Measurements from ENCODE around the gene MAST2.

The MAST2 gene

GRCh38 chr1:46001081-46001785 lies 197.8 kb downstream of the MAST2 start:
- H3K4me3 ChIP-seq (ENCODE audit: insufficient read length, low read depth): no peak overlapping the region
- no peaks in the 10 kb centered on the region for H3K9me3 ChIP-seq (ENCODE audit: insufficient read depth, low read length)
- H3K9ac ChIP-seq (ENCODE audit: insufficient read length, low read depth): no peak overlapping the region
- DNase-seq (ENCODE audit: low read depth, low spot score): no peak
- H3K4me1 ChIP-seq (ENCODE audit: insufficient read depth, insufficient read length): no peaks in the 10 kb centered on the region
- H3K36me3 ChIP-seq (ENCODE audit: insufficient read depth, insufficient read length, low read length): peaks cover 62% of the 10 kb centered on the region
- H3K27me3 ChIP-seq (ENCODE audit: insufficient read depth, insufficient read length): no peaks in the 10 kb centered on the region
- TF ChIP-seq ZNF274 (IDR thresholded peaks at IDR 0.05; ENCODE audit: low read depth, low read length) (no peak), SUZ12 (IDR thresholded peaks at IDR 0.05; ENCODE audit: extremely low read depth, insufficient read depth, insufficient read length) (no peak), YY1 (IDR thresholded peaks at IDR 0.05; ENCODE audit: insufficient read depth, insufficient read length) (no peak)

DNA sequence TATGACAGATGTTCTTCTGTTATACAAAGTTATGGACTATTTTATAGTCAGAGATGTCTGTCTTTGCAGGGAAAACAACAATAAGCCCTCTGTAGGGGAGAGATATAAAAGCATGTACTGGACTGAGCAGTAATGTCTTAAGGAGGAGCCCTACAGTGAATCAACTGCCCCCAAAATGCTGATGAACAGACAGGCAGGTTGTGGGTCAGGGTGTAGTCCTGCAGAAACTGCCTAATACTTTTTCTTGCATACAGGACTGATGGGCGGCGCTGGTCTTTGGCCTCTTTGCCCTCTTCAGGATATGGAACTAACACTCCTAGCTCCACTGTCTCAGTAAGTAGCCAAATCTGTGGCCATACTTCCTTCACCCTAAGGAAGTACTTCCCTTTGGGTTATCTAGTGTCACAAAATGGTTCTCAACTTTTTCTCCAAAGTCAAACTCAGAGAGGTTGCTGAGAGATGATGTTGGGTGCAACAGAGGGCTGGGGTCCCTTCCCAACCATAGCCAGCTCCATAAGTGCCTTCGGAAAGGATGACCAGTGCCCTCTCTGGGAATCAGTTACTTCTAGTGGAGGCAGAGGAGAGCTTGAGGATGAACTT lies 199.2 kb downstream of the MAST2 start:
- H3K4me1 ChIP-seq (ENCODE audit: insufficient read depth, insufficient read length): no peaks in the 10 kb centered on the region
- H3K4me3 ChIP-seq (ENCODE audit: insufficient read length, low read depth): no peak overlapping the region
- peaks cover 74% of the 10 kb centered on the region for H3K36me3 ChIP-seq (ENCODE audit: insufficient read depth, insufficient read length, low read length)
- no peaks in the 10 kb centered on the region for H3K9me3 ChIP-seq (ENCODE audit: insufficient read depth, low read length)
- no peak for DNase-seq (ENCODE audit: low read depth, low spot score)
- H3K27me3 ChIP-seq (ENCODE audit: insufficient read depth, insufficient read length): no peaks in the 10 kb centered on the region
- no peak for TF ChIP-seq YY1 (IDR thresholded peaks at IDR 0.05; ENCODE audit: insufficient read depth, insufficient read length)
- no peak for TF ChIP-seq ZNF274 (IDR thresholded peaks at IDR 0.05; ENCODE audit: low read depth, low read length)
- no peak for TF ChIP-seq SUZ12 (IDR thresholded peaks at IDR 0.05; ENCODE audit: extremely low read depth, insufficient read depth, insufficient read length)
- H3K9ac ChIP-seq (ENCODE audit: insufficient read length, low read depth): no peak overlapping the region

GRCh38 chr1:46003315-46003714 lies 199.9 kb downstream of the MAST2 start:
- no peak for DNase-seq (ENCODE audit: low read depth, low spot score)

DNA sequence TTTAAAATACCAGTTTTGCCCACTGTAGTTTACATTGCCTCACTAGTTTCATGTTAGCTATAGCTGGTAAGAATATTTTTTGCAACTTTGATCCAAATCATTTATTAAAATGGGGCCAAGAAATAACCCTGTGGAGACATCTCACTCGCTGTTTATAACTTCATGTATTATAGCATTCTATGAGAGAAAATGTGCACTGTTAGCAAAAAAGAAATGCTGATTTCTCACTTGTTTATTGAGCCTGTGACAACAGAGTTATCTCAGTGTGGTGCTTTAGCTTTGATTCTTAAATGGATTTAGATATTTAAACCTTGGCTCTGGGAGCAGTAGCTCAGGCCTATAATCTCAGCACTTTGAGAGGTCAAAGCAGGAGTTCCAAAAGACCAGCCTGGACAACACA lies 201.1 kb downstream of the MAST2 start:
- no peak overlapping the region for H3K9ac ChIP-seq (ENCODE audit: insufficient read length, low read depth)
- H3K4me3 ChIP-seq (ENCODE audit: insufficient read length, low read depth): no peak overlapping the region
- H3K4me1 ChIP-seq (ENCODE audit: insufficient read depth, insufficient read length): no peaks in the 10 kb centered on the region
- DNase-seq (ENCODE audit: low read depth, low spot score): no peak
- no peaks in the 10 kb centered on the region for H3K9me3 ChIP-seq (ENCODE audit: insufficient read depth, low read length)
- TF ChIP-seq SUZ12 (IDR thresholded peaks at IDR 0.05; ENCODE audit: extremely low read depth, insufficient read depth, insufficient read length) (no peak), YY1 (IDR thresholded peaks at IDR 0.05; ENCODE audit: insufficient read depth, insufficient read length) (no peak), ZNF274 (IDR thresholded peaks at IDR 0.05; ENCODE audit: low read depth, low read length) (no peak)
- peaks cover 84% of the 10 kb centered on the region for H3K36me3 ChIP-seq (ENCODE audit: insufficient read depth, insufficient read length, low read length)
- H3K27me3 ChIP-seq (ENCODE audit: insufficient read depth, insufficient read length): no peaks in the 10 kb centered on the region

More at GRCh38 chr1:46003315-46003714, 199.9 kb downstream of the MAST2 start:
- TF ChIP-seq SUZ12 (IDR thresholded peaks at IDR 0.05; ENCODE audit: extremely low read depth, insufficient read depth, insufficient read length) (no peak), YY1 (IDR thresholded peaks at IDR 0.05; ENCODE audit: insufficient read depth, insufficient read length) (no peak), ZNF274 (IDR thresholded peaks at IDR 0.05; ENCODE audit: low read depth, low read length) (no peak)
- Histone ChIP-seq H3K27me3 (ENCODE audit: insufficient read depth, insufficient read length) (no peaks in the 10 kb centered on the region), H3K9me3 (ENCODE audit: insufficient read depth, low read length) (no peaks in the 10 kb centered on the region), H3K4me3 (ENCODE audit: insufficient read length, low read depth) (no peak overlapping the region), H3K4me1 (ENCODE audit: insufficient read depth, insufficient read length) (no peaks in the 10 kb centered on the region), H3K36me3 (ENCODE audit: insufficient read depth, insufficient read length, low read length) (peaks cover 80% of the 10 kb centered on the region), H3K9ac (ENCODE audit: insufficient read length, low read depth) (no peak overlapping the region)

DNA sequence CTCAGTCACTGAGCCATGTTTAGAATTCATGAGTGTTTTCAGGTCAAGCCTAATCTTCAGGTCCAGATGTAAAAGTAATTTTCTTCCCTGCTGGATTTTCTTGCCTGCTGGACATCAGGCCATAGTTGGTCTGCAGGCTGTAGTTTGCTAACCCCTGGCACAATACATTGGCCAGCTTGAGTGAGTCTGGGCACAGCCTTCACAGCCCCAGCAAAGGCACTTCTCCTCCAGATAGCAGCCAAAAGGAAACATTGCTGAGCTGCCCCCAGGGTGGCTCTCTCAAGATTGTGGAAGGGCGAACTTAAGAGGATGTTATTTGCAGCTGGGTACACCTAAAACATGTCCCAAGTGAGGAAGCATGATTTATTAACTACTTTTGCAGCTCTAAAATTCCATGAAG lies 202.2 kb downstream of the MAST2 start:
- Histone ChIP-seq H3K4me3 (ENCODE audit: insufficient read length, low read depth) (no peak overlapping the region), H3K4me1 (ENCODE audit: insufficient read depth, insufficient read length) (no peaks in the 10 kb centered on the region), H3K9me3 (ENCODE audit: insufficient read depth, low read length) (no peaks in the 10 kb centered on the region), H3K36me3 (ENCODE audit: insufficient read depth, insufficient read length, low read length) (peaks cover 85% of the 10 kb centered on the region), H3K9ac (ENCODE audit: insufficient read length, low read depth) (no peak overlapping the region), H3K27me3 (ENCODE audit: insufficient read depth, insufficient read length) (no peaks in the 10 kb centered on the region)
- no peak for TF ChIP-seq ZNF274 (IDR thresholded peaks at IDR 0.05; ENCODE audit: low read depth, low read length)
- no peak for DNase-seq (ENCODE audit: low read depth, low spot score)

DNA sequence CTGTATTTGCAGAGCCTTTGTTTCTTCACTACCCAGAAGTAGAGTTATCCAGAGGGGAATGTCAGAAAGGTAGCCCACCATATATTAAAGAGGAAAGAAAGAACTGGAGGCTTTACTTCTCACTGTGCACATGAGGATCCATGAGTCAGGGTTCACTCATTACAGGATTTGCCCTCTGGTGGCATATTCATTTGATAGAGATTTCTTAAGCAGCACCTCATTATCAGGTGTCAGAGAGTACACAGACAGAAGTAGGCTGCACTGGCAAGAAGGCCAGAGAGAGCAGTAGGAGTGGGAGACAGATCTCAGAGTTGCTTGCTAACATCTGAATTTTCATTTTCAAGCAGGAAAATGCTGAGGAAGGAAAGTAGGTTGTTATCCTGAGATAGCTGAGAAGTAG lies 205.2 kb downstream of the MAST2 start:
- no peaks in the 10 kb centered on the region for H3K4me1 ChIP-seq (ENCODE audit: insufficient read depth, insufficient read length)
- DNase-seq (ENCODE audit: low read depth, low spot score): no peak
- no peak for TF ChIP-seq YY1 (IDR thresholded peaks at IDR 0.05; ENCODE audit: insufficient read depth, insufficient read length)
- TF ChIP-seq ZNF274 (IDR thresholded peaks at IDR 0.05; ENCODE audit: low read depth, low read length): no peak
- no peak for TF ChIP-seq SUZ12 (IDR thresholded peaks at IDR 0.05; ENCODE audit: extremely low read depth, insufficient read depth, insufficient read length)
- H3K36me3 ChIP-seq (ENCODE audit: insufficient read depth, insufficient read length, low read length): peaks cover 92% of the 10 kb centered on the region
- H3K9ac ChIP-seq (ENCODE audit: insufficient read length, low read depth): no peak overlapping the region
- H3K9me3 ChIP-seq (ENCODE audit: insufficient read depth, low read length): no peaks in the 10 kb centered on the region
- H3K27me3 ChIP-seq (ENCODE audit: insufficient read depth, insufficient read length): no peaks in the 10 kb centered on the region
- no peak overlapping the region for H3K4me3 ChIP-seq (ENCODE audit: insufficient read length, low read depth)

DNA sequence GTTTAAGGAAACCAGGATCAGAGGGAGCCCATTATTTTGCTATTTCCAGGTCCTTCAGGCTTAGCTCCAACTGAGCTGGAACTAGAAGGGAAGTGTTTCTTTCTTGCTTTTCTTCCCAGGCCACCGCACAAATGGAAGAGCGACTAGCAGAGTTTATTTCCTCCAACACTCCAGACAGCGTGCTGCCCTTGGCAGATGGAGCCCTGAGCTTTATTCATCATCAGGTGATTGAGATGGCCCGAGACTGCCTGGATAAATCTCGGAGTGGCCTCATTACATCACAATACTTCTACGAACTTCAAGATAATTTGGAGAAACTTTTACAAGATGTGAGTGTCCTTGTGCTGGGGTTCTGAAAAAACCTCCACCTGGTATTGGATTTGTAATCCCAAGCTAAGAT lies 207.2 kb downstream of the MAST2 start:
- Histone ChIP-seq H3K4me3 (ENCODE audit: insufficient read length, low read depth) (no peak overlapping the region), H3K9ac (ENCODE audit: insufficient read length, low read depth) (no peak overlapping the region), H3K9me3 (ENCODE audit: insufficient read depth, low read length) (no peaks in the 10 kb centered on the region), H3K4me1 (ENCODE audit: insufficient read depth, insufficient read length) (no peaks in the 10 kb centered on the region), H3K36me3 (ENCODE audit: insufficient read depth, insufficient read length, low read length) (peaks cover 80% of the 10 kb centered on the region), H3K27me3 (ENCODE audit: insufficient read depth, insufficient read length) (no peaks in the 10 kb centered on the region)
- DNase-seq (ENCODE audit: low read depth, low spot score): no peak
- no peak for TF ChIP-seq SUZ12 (IDR thresholded peaks at IDR 0.05; ENCODE audit: extremely low read depth, insufficient read depth, insufficient read length)
- TF ChIP-seq ZNF274 (IDR thresholded peaks at IDR 0.05; ENCODE audit: low read depth, low read length): no peak
- TF ChIP-seq YY1 (IDR thresholded peaks at IDR 0.05; ENCODE audit: insufficient read depth, insufficient read length): no peak

Measured in NT2/D1 (cell line).